Measurements from ENCODE around the gene MT1M. TPM values are rescaled to one million over a fixed set of nuclear protein-coding genes. Genes with fewer than 3 reads are reported as not detected.

MT1M gene
- total and polyA plus RNA-seq, 2 of the 8 experiments (the other 6 are each of a cell fraction or from before 2014, with no cell fraction given): 2.1 TPM; not detected in 1

DNA sequence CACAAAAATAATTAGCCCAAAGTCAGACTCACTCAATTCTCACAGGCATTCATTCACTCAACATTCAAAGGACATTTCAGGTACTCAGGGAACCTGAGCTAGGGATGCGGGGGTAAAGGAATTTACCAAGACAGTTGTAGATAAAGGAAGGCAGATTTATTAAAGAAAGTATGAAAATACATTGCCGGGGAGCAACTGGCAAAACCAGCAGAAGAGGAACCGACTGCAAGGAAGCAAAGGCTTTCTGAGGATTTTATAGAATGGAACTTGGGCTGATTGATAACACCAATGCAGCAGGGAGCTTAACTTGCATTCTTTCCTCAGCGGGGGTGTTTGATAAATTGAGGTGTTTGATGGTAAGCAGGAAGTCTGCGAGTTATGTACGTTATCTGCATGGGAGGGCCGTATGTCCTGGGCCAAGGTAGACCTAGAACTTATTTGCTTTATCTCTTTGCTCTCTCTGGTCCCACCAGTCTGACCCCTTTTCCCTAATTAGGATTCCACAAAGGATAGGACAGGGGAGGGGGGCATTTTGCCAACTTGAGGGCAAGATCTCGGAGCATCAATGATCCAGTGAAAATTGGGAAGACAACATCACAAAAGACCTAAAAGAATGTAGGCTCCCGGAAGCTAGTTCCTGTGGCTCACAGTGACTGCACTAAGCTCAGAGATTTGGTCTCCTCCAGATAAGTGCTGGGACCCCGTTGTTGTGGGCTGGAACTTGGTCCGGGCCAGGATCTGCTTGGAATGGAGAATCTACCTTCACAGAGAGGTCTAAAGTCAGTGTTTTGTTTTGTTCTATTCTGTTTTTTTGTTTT, 48.9 kb upstream of the MT1M start:
- Histone ChIP-seq H4K8ac (ENCODE audit: extremely low read depth, insufficient read depth, low read length) (no peak overlapping the region), H2AFZ (ENCODE audit: low read length) (no peak overlapping the region), H3K23me2 (ENCODE audit: low read depth, low read length) (no peaks in the 10 kb centered on the region), H4K5ac (ENCODE audit: insufficient read length, low read depth, low read length) (no peak overlapping the region), H3K9me3 (ENCODE audit: insufficient read depth in 2 of 2, low read depth in 1 of 2, low read length in 1 of 2) (no peaks in the 10 kb centered on the region), H3K27me3 (replicated peaks in 1 of 4; ENCODE audit: control insufficient read depth in 3 of 4, extremely low read depth in 1 of 4, insufficient read depth in 3 of 4, low read length in 3 of 4) (peaks cover 2 to 16% (median 11%) of the 10 kb centered on the region in 4 experiments), H2BK12ac (ENCODE audit: low read depth, low read length) (no peak overlapping the region), H3K14ac (ENCODE audit: insufficient read length) (no peak overlapping the region), H3K36me3 (ENCODE audit: control insufficient read depth in 2 of 4, insufficient read depth in 4 of 4, low read length in 3 of 4) (no peaks in the 10 kb centered on the region), H3K79me2 (ENCODE audit: control insufficient read depth in 1 of 2, insufficient read depth in 2 of 2, low read length in 2 of 2) (no peaks in the 10 kb centered on the region), H3K9ac (replicated peaks in 1 of 4; ENCODE audit: extremely low read depth in 1 of 4, low read depth in 3 of 4, low read length in 3 of 4) (no peak overlapping the region), H4K91ac (replicated peaks; ENCODE audit: insufficient read length, low read length) (no peak overlapping the region), H3K27ac (ENCODE audit: low read depth, low read length) (no peak overlapping the region), H3K4me2 (ENCODE audit: insufficient read depth in 1 of 2, low read depth in 2 of 2, low read length in 2 of 2) (no peak overlapping the region), H2BK120ac (replicated peaks; ENCODE audit: low read depth, low read length) (no peak overlapping the region), H2BK5ac (ENCODE audit: low read depth, low read length) (no peak overlapping the region), H3K4me1 (replicated peaks in 1 of 4; ENCODE audit: control insufficient read depth in 3 of 4, insufficient read depth in 4 of 4, low read length in 3 of 4) (no peaks in the 10 kb centered on the region), H2AK5ac (ENCODE audit: low read depth, low read length) (no peak overlapping the region), H3K56ac (replicated peaks; ENCODE audit: insufficient read length, low read depth, low read length) (no peak overlapping the region), H4K20me1 (replicated peaks in 1 of 2; ENCODE audit: control insufficient read depth in 1 of 2, insufficient read depth in 2 of 2, low read length in 2 of 2) (no peaks in the 10 kb centered on the region), H2BK20ac (ENCODE audit: low read length) (no peak overlapping the region), H3K4ac (replicated peaks; ENCODE audit: insufficient read length, low read depth, low read length) (no peak overlapping the region), H2BK15ac (ENCODE audit: low read length) (no peak overlapping the region), H3K23ac (ENCODE audit: insufficient read length) (no peak overlapping the region), H3K79me1 (ENCODE audit: low read depth, low read length) (no peaks in the 10 kb centered on the region), H3K18ac (ENCODE audit: extremely low read depth, low read length) (no peak overlapping the region), H3K4me3 (ENCODE audit: extremely low read depth in 1 of 4, insufficient read depth in 2 of 4, low read depth in 3 of 4, low read length in 4 of 4) (no peak overlapping the region)
- WGBS, 2 experiments (ENCODE audit: extremely low coverage in 1 of 2, insufficient coverage in 1 of 2, insufficient read length in 1 of 2, insufficient replicate concordance in 2 of 2, low coverage in 1 of 2, low lambda C conversion rate in 2 of 2, missing lambda C conversion rate in 1 of 2): 86% methylated on average over 10 of the region's 11 CpGs; no CpG with 5 or more reads in 1 of the 2 experiments
- CTCF ChIA-PET (ENCODE audit: partially characterized antibody): interaction anchor here (0.7 to 2.6 kb wide), 6 partner anchors 8 to 127 kb away, joined by 3 to 9 read pairs (median 5); no protein-coding TSS in a partner anchor
- FAIRE-seq: no peak
- no peak for DNase-seq (ENCODE audit: low read depth in 1 of 2, low spot score in 2 of 2)
- POLR2A ChIA-PET (ENCODE audit: partially characterized antibody): no interaction called here
- no peak for TF ChIP-seq SUZ12 (IDR thresholded peaks at IDR 0.05; ENCODE audit: low read length)
- no peak for TF ChIP-seq BRCA1 (IDR thresholded peaks at IDR 0.05; ENCODE audit: low read depth, low read length)

All from H1 (cell line).